HL-60 (cell line): ENCODE data around the gene CTNNBIP1.

Experiments
- DNase-seq, 2 experiments: peaks; one replicate each; pipeline ENCODE4 v3.0.0-alpha.2; 2010 to 2020; ENCODE audit warnings: low read depth in 1 of 2, low spot score in 1 of 2
- H3K27ac ChIP-seq: fragments of 250-450 bp; sonication (Bioruptor Pico); replicated peaks from 2 replicates; pipeline ENCODE4 v1.5.1; 2020; ENCODE audit warnings: mild to moderate bottlenecking, moderate library complexity
- H3K27me3 ChIP-seq: fragments of 250-450 bp; sonication (Bioruptor Pico); 2 replicates; pipeline ENCODE4 v1.5.1; 2021; ENCODE audit warnings: mild to moderate bottlenecking, moderate library complexity; ENCODE audit not compliant: insufficient read depth, poor library complexity, severe bottlenecking
- H3K4me3 ChIP-seq: replicated peaks from 2 replicates; pipeline ENCODE4 v1.5.1; 2011; ENCODE audit warnings: mild to moderate bottlenecking, control low read depth, low read length; ENCODE audit not compliant: insufficient read depth
- CTCF ChIP-seq: IDR thresholded peaks from one replicate; pipeline ENCODE4 v1.5.1; 2011; ENCODE audit warnings: low read length, control low read depth, inconsistent platforms; ENCODE audit not compliant: insufficient read depth
- GABPA ChIP-seq: IDR thresholded peaks from 2 replicates; pipeline ENCODE4 v1.6.1; 2012; ENCODE audit warnings: low read depth
- POLR2AphosphoS5 ChIP-seq: IDR thresholded peaks from 2 replicates; pipeline ENCODE4 v1.6.1; 2012; ENCODE audit warnings: low read depth
- REST ChIP-seq: IDR thresholded peaks from 2 replicates; pipeline ENCODE4 v1.6.1; 2012; ENCODE audit warnings: low read depth; ENCODE audit not compliant: insufficient replicate concordance
- SPI1 ChIP-seq: IDR thresholded peaks from 2 replicates; pipeline ENCODE4 v1.6.1; 2012; ENCODE audit warnings: low read depth, mild to moderate bottlenecking, borderline replicate concordance

Gene CTNNBIP1

GRCh38 chr1:9912264-9912936, 2.3 kb upstream of the CTNNBIP1 start:
- DNase-seq: no peak
- no peak for TF ChIP-seq GABPA
- TF ChIP-seq REST: no peak
- TF ChIP-seq CTCF: no peak
- TF ChIP-seq SPI1: no peak
- TF ChIP-seq POLR2AphosphoS5: no peak
- Histone ChIP-seq H3K27me3 (no peaks in the 10 kb centered on the region), H3K27ac (no peak overlapping the region), H3K4me3 (no peak overlapping the region)

- DNase-seq: peak; percentile 98 to 100
- Histone ChIP-seq H3K27ac (peak overlapping the region; percentile 90), H3K27me3 (no peaks in the 10 kb centered on the region), H3K4me3 (peak overlapping the region; percentile 59)
- TF ChIP-seq POLR2AphosphoS5 (peak; percentile 72; the same call in 1 of the 2 replicates), CTCF (no peak), REST (no peak), GABPA (no peak)
Observed at GRCh38 chr1:9910423-9911178, 532 bp upstream of the CTNNBIP1 start.

DNA sequence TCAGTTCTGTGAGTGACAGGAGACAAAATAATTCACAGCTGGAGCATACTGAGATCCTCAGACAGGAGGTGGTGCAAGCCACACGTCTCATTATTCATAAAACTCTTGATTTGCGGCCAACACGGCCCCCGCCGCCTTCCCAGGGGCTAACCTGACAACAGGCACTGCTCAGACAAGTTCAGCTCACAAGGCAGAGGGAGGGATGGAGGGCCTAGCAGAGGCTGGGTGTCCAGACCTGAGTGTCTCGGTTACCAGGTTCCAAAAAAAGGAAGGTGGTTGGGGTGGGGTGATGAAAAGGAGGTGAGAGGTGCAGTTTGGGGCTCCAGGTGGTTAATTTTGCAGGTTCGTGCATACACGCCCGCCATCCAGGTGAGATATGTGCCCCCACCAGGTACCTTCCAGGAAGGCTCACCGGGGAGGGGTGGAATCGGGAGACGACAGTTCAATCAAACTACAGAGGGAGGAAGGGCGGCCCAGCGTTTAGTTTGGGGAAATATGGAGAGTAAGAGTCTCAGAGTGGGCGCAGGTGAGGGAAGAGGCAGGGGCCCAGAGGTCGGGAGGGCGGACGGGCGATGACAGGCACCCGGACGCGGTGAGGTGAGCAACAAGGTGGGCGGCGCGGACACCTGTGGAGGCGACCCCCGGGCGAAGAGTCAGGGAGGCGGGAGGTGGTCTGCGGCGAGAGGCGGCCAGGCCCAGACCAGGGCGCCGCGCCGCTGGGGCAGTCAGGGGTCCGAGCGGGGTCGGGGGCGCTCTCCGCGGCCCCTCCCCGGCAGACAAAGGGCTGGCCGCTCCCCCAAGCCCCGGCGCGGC, 629 bp downstream of the CTNNBIP1 start:
- Histone ChIP-seq H3K4me3 (peak overlapping the region; percentile 86), H3K27ac (peak overlapping the region; percentile 65), H3K27me3 (no peaks in the 10 kb centered on the region)
- no peak for TF ChIP-seq SPI1
- TF ChIP-seq POLR2AphosphoS5: no peak
- no peak for TF ChIP-seq REST
- TF ChIP-seq GABPA: no peak
- no peak for TF ChIP-seq CTCF
- no peak for DNase-seq
